Liver (tissue), 3 donors: ENCODE data around the gene BIRC6.

Experiments used
- EGR1 ChIP-seq, 2 donors: IDR thresholded peaks; 2 replicates each; pipeline ENCODE4 v1.6.1; 2016 to 2018; ENCODE audit warnings: antibody characterized with exemption in 2 of 2, low read depth in 2 of 2
- FOXA1 ChIP-seq: IDR thresholded peaks from 2 replicates; pipeline ENCODE4 v1.6.1; 2016; ENCODE audit warnings: antibody characterized with exemption
- GABPA ChIP-seq, 2 donors: IDR thresholded peaks in 1 of 2; conservative IDR thresholded peaks in 1 of 2; 2 replicates each; pipeline ENCODE4 v1.6.1; 2016; ENCODE audit warnings: antibody characterized with exemption in 2 of 2, mild to moderate bottlenecking in 1 of 2, moderate library complexity in 1 of 2
- HNF4A ChIP-seq, 2 donors: conservative IDR thresholded peaks; 2 replicates each; pipeline ENCODE4 v1.6.1; 2016; ENCODE audit warnings: antibody characterized with exemption in 2 of 2, mild to moderate bottlenecking in 2 of 2
- JUND ChIP-seq, 2 donors: IDR thresholded peaks; 2 replicates each; pipeline ENCODE4 v1.6.1; 2016; ENCODE audit warnings: antibody characterized with exemption in 2 of 2
- MAX ChIP-seq: IDR thresholded peaks from 2 replicates; pipeline ENCODE4 v1.6.1; 2016; ENCODE audit warnings: antibody characterized with exemption
- NR2F2 ChIP-seq: IDR thresholded peaks from 2 replicates; pipeline ENCODE4 v1.6.1; 2016; ENCODE audit warnings: antibody characterized with exemption
- RAD21 ChIP-seq, 2 donors: IDR thresholded peaks; 2 replicates each; pipeline ENCODE4 v1.6.1; 2016; ENCODE audit warnings: antibody characterized with exemption in 2 of 2, mild to moderate bottlenecking in 2 of 2
- SP1 ChIP-seq: IDR thresholded peaks from 2 replicates; pipeline ENCODE4 v1.6.1; 2018; ENCODE audit warnings: antibody characterized with exemption, mild to moderate bottlenecking
- TAF1 ChIP-seq: conservative IDR thresholded peaks from 2 replicates; pipeline ENCODE4 v1.6.1; 2016; ENCODE audit warnings: antibody characterized with exemption, mild to moderate bottlenecking
- TF ChIP-seq, protein P1 (sequence below): IDR thresholded peaks from 2 replicates; pipeline ENCODE4 v1.6.1; 2016; ENCODE audit warnings: antibody characterized with exemption
- TF ChIP-seq, protein P2 (sequence below): fragments of 150-350 bp; IDR thresholded peaks from 2 replicates; pipeline ENCODE4 v1.5.1; 2017; ENCODE audit warnings: improper control_type of control experiment, low read depth, low read length; ENCODE audit not compliant: missing input control
- TF ChIP-seq, protein P3 (sequence below): IDR thresholded peaks from 2 replicates; pipeline ENCODE4 v1.6.1; 2016; ENCODE audit warnings: antibody characterized with exemption
- TF ChIP-seq, protein P4 (sequence below): IDR thresholded peaks from 2 replicates; pipeline ENCODE4 v1.6.1; 2016; ENCODE audit warnings: antibody characterized with exemption, mild to moderate bottlenecking
- donor health status: healthy.
- donor health status: healthy.

DNA sequence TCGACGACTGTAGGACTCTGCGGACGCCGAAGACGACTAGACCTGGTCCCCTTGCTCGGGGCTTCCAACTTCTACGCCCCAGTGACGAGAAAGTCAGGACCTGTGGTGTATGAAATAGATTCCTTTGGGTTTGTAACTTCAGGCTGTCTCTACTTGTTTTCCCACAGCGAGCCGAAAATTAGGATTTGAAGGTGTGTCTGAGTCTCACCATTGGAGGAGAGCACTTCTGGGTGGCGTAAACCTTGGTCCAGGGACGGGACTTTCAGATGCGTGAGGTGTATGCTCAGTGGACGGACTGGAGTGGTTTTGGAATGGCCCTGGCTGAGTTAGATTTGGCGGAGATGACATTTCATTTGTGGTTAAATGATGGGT, 1.3 kb downstream of the BIRC6 start:
- TF ChIP-seq, protein P1, sequence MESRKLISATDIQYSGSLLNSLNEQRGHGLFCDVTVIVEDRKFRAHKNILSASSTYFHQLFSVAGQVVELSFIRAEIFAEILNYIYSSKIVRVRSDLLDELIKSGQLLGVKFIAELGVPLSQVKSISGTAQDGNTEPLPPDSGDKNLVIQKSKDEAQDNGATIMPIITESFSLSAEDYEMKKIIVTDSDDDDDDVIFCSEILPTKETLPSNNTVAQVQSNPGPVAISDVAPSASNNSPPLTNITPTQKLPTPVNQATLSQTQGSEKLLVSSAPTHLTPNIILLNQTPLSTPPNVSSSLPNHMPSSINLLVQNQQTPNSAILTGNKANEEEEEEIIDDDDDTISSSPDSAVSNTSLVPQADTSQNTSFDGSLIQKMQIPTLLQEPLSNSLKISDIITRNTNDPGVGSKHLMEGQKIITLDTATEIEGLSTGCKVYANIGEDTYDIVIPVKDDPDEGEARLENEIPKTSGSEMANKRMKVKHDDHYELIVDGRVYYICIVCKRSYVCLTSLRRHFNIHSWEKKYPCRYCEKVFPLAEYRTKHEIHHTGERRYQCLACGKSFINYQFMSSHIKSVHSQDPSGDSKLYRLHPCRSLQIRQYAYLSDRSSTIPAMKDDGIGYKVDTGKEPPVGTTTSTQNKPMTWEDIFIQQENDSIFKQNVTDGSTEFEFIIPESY = no peak
- TF ChIP-seq, protein P2, sequence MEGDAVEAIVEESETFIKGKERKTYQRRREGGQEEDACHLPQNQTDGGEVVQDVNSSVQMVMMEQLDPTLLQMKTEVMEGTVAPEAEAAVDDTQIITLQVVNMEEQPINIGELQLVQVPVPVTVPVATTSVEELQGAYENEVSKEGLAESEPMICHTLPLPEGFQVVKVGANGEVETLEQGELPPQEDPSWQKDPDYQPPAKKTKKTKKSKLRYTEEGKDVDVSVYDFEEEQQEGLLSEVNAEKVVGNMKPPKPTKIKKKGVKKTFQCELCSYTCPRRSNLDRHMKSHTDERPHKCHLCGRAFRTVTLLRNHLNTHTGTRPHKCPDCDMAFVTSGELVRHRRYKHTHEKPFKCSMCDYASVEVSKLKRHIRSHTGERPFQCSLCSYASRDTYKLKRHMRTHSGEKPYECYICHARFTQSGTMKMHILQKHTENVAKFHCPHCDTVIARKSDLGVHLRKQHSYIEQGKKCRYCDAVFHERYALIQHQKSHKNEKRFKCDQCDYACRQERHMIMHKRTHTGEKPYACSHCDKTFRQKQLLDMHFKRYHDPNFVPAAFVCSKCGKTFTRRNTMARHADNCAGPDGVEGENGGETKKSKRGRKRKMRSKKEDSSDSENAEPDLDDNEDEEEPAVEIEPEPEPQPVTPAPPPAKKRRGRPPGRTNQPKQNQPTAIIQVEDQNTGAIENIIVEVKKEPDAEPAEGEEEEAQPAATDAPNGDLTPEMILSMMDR = no peak
- TF ChIP-seq MAX (no peak), EGR1 (IDR thresholded peaks at IDR 0.05; ENCODE audit: low read depth in 2 of 2) (no peak), RAD21 (IDR thresholded peaks at IDR 0.05) (no peak), GABPA (IDR thresholded peaks at IDR 0.05 in 1 of 2, conservative IDR thresholded peaks at IDR 0.05 in 1 of 2) (no peak), NR2F2 (no peak), JUND (IDR thresholded peaks at IDR 0.05) (no peak), FOXA1 (no peak), TAF1 (no peak), HNF4A (conservative IDR thresholded peaks at IDR 0.05) (no peak), SP1 (no peak)
- TF ChIP-seq, protein P3, sequence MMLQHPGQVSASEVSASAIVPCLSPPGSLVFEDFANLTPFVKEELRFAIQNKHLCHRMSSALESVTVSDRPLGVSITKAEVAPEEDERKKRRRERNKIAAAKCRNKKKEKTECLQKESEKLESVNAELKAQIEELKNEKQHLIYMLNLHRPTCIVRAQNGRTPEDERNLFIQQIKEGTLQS = no peak
- TF ChIP-seq, protein P4, sequence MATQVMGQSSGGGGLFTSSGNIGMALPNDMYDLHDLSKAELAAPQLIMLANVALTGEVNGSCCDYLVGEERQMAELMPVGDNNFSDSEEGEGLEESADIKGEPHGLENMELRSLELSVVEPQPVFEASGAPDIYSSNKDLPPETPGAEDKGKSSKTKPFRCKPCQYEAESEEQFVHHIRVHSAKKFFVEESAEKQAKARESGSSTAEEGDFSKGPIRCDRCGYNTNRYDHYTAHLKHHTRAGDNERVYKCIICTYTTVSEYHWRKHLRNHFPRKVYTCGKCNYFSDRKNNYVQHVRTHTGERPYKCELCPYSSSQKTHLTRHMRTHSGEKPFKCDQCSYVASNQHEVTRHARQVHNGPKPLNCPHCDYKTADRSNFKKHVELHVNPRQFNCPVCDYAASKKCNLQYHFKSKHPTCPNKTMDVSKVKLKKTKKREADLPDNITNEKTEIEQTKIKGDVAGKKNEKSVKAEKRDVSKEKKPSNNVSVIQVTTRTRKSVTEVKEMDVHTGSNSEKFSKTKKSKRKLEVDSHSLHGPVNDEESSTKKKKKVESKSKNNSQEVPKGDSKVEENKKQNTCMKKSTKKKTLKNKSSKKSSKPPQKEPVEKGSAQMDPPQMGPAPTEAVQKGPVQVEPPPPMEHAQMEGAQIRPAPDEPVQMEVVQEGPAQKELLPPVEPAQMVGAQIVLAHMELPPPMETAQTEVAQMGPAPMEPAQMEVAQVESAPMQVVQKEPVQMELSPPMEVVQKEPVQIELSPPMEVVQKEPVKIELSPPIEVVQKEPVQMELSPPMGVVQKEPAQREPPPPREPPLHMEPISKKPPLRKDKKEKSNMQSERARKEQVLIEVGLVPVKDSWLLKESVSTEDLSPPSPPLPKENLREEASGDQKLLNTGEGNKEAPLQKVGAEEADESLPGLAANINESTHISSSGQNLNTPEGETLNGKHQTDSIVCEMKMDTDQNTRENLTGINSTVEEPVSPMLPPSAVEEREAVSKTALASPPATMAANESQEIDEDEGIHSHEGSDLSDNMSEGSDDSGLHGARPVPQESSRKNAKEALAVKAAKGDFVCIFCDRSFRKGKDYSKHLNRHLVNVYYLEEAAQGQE = no peak
